H54 (cell line): ENCODE measurements around the gene CACNB4.

Experiments used
- DNase-seq: peaks from one replicate; pipeline ENCODE4 v3.0.0; 2011; ENCODE audit warnings: low spot score, mixed read lengths; ENCODE audit not compliant: insufficient read length
- FAIRE-seq: peaks from 3 replicates; lab custom pipeline; 2011; peaks lifted over from hg19 to GRCh38; lab: Jason Lieb, UNC
- POLR2A ChIP-seq: IDR thresholded peaks from 2 replicates; pipeline ENCODE4 v1.6.1; 2011; ENCODE audit warnings: low read depth, mild to moderate bottlenecking, low read length

CACNB4 gene

GRCh38 chr2:151826737-151827157 lies 272.1 kb downstream of the CACNB4 start:
- peak; percentile 38 for FAIRE-seq

GRCh38 chr2:151824886-151825285 lies 274.0 kb downstream of the CACNB4 start:
- DNase-seq = no peak
- FAIRE-seq = no peak
- no peak for TF ChIP-seq POLR2A

More at GRCh38 chr2:151826737-151827157, 272.1 kb downstream of the CACNB4 start:
- no peak for DNase-seq
- no peak for TF ChIP-seq POLR2A

GRCh38 chr2:151823651-151824050 lies 275.2 kb downstream of the CACNB4 start:
- FAIRE-seq (no peak), DNase-seq (no peak)
- no peak for TF ChIP-seq POLR2A

GRCh38 chr2:151819920-151820319 lies 278.9 kb downstream of the CACNB4 start:
- TF ChIP-seq POLR2A = no peak
- FAIRE-seq (no peak), DNase-seq (no peak)

- FAIRE-seq (no peak), DNase-seq (no peak)
- no peak for TF ChIP-seq POLR2A
These were observed 280.9 kb downstream of the CACNB4 start for GRCh38 chr2:151817929-151818328.

- TF ChIP-seq POLR2A = no peak
- FAIRE-seq = no peak
- DNase-seq = no peak
These were observed 282.0 kb downstream of the CACNB4 start for GRCh38 chr2:151816843-151817242.

GRCh38 chr2:151815821-151816489 lies 282.9 kb downstream of the CACNB4 start:
- DNase-seq = no peak
- FAIRE-seq = no peak
- TF ChIP-seq POLR2A = no peak

GRCh38 chr2:151810489-151810888 lies 288.4 kb downstream of the CACNB4 start:
- DNase-seq (no peak), FAIRE-seq (no peak)
- no peak for TF ChIP-seq POLR2A

- FAIRE-seq = no peak
- DNase-seq = no peak
- TF ChIP-seq POLR2A = no peak
These were observed 289.8 kb downstream of the CACNB4 start for GRCh38 chr2:151809073-151809383.

- FAIRE-seq (no peak), DNase-seq (no peak)
- no peak for TF ChIP-seq POLR2A
These were observed 290.4 kb downstream of the CACNB4 start for GRCh38 chr2:151808258-151809072.

GRCh38 chr2:151805961-151806360 lies 292.9 kb downstream of the CACNB4 start:
- FAIRE-seq (no peak), DNase-seq (no peak)
- TF ChIP-seq POLR2A = no peak

GRCh38 chr2:151805343-151805742 lies 293.5 kb downstream of the CACNB4 start:
- DNase-seq = no peak
- FAIRE-seq = no peak

GRCh38 chr2:151803811-151804210 lies 295.0 kb downstream of the CACNB4 start:
- DNase-seq = no peak
- TF ChIP-seq POLR2A = no peak
- FAIRE-seq = no peak

More at GRCh38 chr2:151805343-151805742, 293.5 kb downstream of the CACNB4 start:
- no peak for TF ChIP-seq POLR2A

GRCh38 chr2:151802315-151802714 lies 296.5 kb downstream of the CACNB4 start:
- DNase-seq (no peak), FAIRE-seq (no peak)
- TF ChIP-seq POLR2A = no peak

GRCh38 chr2:151799886-151800292 lies 299.0 kb downstream of the CACNB4 start:
- DNase-seq (no peak), FAIRE-seq (no peak)
- no peak for TF ChIP-seq POLR2A

GRCh38 chr2:151796774-151797173 lies 302.1 kb downstream of the CACNB4 start:
- no peak for TF ChIP-seq POLR2A
- DNase-seq (no peak), FAIRE-seq (no peak)
